ENCODE data around the gene PDK1. TPM values are rescaled to one million over a fixed set of nuclear protein-coding genes. Genes with fewer than 3 reads are reported as not detected.
A peak's percentile ranks its signal among the peaks of the same experiment; 100 is the strongest.

Gene PDK1
- 16.9 TPM for polyA plus RNA-seq (2013, experiment 1 of 2)
- polyA plus RNA-seq (2013, experiment 2 of 2) = 18.0 TPM

- H3K4me1 ChIP-seq (ENCODE audit: control insufficient read depth, insufficient read depth, low read length, poor library complexity, severe bottlenecking) = peaks cover 8% of the 10 kb centered on the region
- H3K27ac ChIP-seq (ENCODE audit: low read depth, low read length, severe bottlenecking) = peak within 1 kb of the TSS; percentile 92
- H3K9me3 ChIP-seq (ENCODE audit: control insufficient read depth, low read length) = peaks cover 2% of the 10 kb centered on the region
- peaks cover 11% of the 10 kb centered on the region for H3K36me3 ChIP-seq (ENCODE audit: control insufficient read depth, insufficient read depth, low read length)
- peak within 1 kb of the TSS; percentile 80 for H3K4me3 ChIP-seq (ENCODE audit: extremely low read depth, insufficient read depth, low read length, poor library complexity, severe bottlenecking)
- 1% methylated on average over 72 to 73 of the region's 88 CpGs for WGBS, 2 experiments (ENCODE audit: insufficient coverage in 2 of 2)
Measured at GRCh38 chr2:172555522-172556283, at the start of gene PDK1. PDK1 (plus strand) TSS chr2:172556090; CDS start chr2:172556151, 61 bp downstream.

DNA sequence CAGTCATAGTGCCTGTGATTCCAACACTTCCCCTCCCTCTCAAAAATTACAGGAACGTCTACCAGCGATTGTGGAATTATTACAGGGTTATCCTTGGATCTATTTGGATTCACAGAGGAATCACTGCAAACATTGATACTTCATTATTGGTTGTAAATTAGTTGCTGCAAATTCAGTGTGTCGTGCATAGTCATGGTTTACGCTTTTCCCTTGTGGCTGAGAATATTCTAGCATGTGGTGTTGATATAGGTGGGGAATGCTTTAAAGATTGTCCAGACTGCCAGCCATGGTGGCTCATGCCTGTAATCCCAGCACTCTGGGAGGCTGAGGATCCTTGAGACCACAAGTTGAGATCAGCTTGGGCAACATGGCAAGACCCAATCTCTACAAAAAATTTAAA lies 48.7 kb upstream of the PDK1 start:
- H3K9me3 ChIP-seq (ENCODE audit: control insufficient read depth, low read length) = peaks cover 2% of the 10 kb centered on the region
- 70% methylated on average over 2 of the region's 4 CpGs for WGBS, 2 experiments (ENCODE audit: insufficient coverage in 2 of 2)
- H3K4me3 ChIP-seq (ENCODE audit: extremely low read depth, insufficient read depth, low read length, poor library complexity, severe bottlenecking) = no peak overlapping the region
- peaks cover 16% of the 10 kb centered on the region for H3K36me3 ChIP-seq (ENCODE audit: control insufficient read depth, insufficient read depth, low read length)
- no peak overlapping the region for H3K27ac ChIP-seq (ENCODE audit: low read depth, low read length, severe bottlenecking)
- no peaks in the 10 kb centered on the region for H3K4me1 ChIP-seq (ENCODE audit: control insufficient read depth, insufficient read depth, low read length, poor library complexity, severe bottlenecking)

GRCh38 chr2:172510088-172510487 lies 45.8 kb upstream of the PDK1 start:
- no peaks in the 10 kb centered on the region for H3K36me3 ChIP-seq (ENCODE audit: control insufficient read depth, insufficient read depth, low read length)
- peaks cover 23% of the 10 kb centered on the region for H3K9me3 ChIP-seq (ENCODE audit: control insufficient read depth, low read length)
- H3K4me1 ChIP-seq (ENCODE audit: control insufficient read depth, insufficient read depth, low read length, poor library complexity, severe bottlenecking) = no peaks in the 10 kb centered on the region
- no peak overlapping the region for H3K4me3 ChIP-seq (ENCODE audit: extremely low read depth, insufficient read depth, low read length, poor library complexity, severe bottlenecking)
- H3K27ac ChIP-seq (ENCODE audit: low read depth, low read length, severe bottlenecking) = no peak overlapping the region
- WGBS, 2 experiments (ENCODE audit: insufficient coverage in 2 of 2) = 86 to 100% methylated on average over 1 to 5 of the region's 6 CpGs

- no peak overlapping the region for H3K4me3 ChIP-seq (ENCODE audit: extremely low read depth, insufficient read depth, low read length, poor library complexity, severe bottlenecking)
- no peaks in the 10 kb centered on the region for H3K36me3 ChIP-seq (ENCODE audit: control insufficient read depth, insufficient read depth, low read length)
- WGBS, 2 experiments (ENCODE audit: insufficient coverage in 2 of 2) = 89 to 100% methylated on average over 3 of the region's 5 CpGs
- H3K4me1 ChIP-seq (ENCODE audit: control insufficient read depth, insufficient read depth, low read length, poor library complexity, severe bottlenecking) = no peaks in the 10 kb centered on the region
- H3K27ac ChIP-seq (ENCODE audit: low read depth, low read length, severe bottlenecking) = no peak overlapping the region
- H3K9me3 ChIP-seq (ENCODE audit: control insufficient read depth, low read length) = peaks cover 26% of the 10 kb centered on the region
Measured at GRCh38 chr2:172510548-172510947, 45.3 kb upstream of the PDK1 start.

DNA sequence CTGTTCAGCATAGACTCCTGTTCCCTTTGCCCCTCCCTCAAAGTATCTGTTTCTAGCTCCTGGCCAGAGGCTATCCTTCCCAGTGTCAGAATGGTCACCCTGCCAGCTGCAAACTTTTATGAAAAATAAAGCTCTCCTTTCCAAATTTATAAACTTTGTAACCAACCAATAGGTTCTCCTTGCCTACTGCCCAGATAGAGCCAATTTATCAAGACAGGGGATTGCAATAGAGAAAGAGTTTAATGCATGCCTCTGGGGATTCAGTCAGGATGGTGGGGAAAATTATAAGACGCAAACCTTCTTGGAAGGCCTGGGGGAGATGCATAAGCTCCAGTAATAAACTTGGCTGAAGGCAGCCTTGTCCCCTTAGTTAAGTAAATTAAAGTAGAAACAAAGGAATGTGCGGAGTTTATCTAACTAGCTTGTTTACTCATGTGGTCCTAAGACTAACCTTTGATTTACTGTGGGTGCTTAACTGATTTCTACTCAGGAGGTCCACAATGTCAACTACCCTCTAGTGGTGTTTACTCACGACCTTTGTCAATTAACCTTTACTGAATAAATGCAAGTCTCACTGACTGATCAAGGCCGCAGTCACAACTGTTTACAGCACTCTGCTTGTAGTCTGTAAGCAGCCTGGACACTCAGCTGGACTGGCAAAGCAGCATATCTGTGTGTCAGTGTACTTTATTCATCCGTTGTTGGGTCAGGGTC lies 42.9 kb upstream of the PDK1 start:
- 96 to 98% methylated on average over 5 of the region's 5 CpGs for WGBS, 2 experiments (ENCODE audit: insufficient coverage in 2 of 2)
- peaks cover 29% of the 10 kb centered on the region for H3K9me3 ChIP-seq (ENCODE audit: control insufficient read depth, low read length)

DNA sequence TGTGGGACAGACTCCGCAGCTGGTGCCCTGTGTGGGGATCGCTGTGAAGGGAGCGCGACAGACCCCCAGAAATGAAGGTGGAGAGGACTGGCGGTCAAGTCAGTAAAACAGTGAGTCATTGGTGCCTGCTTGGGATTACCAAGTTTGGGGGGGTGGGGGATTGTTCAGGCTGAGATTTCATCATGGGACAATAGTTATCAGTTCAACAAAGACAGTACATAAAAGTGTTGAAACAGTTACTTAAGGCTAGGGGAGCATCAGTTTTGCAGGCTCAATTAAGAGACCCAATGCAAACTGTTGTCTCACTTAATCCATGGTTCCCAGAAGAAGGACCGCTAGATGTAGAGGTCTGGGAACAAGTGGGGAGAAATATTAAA lies 42.4 kb upstream of the PDK1 start:
- Histone ChIP-seq H3K4me3 (ENCODE audit: extremely low read depth, insufficient read depth, low read length, poor library complexity, severe bottlenecking) (no peak overlapping the region), H3K36me3 (ENCODE audit: control insufficient read depth, insufficient read depth, low read length) (no peaks in the 10 kb centered on the region), H3K4me1 (ENCODE audit: control insufficient read depth, insufficient read depth, low read length, poor library complexity, severe bottlenecking) (no peaks in the 10 kb centered on the region), H3K9me3 (ENCODE audit: control insufficient read depth, low read length) (peaks cover 29% of the 10 kb centered on the region), H3K27ac (ENCODE audit: low read depth, low read length, severe bottlenecking) (no peak overlapping the region)
- 92 to 100% methylated on average over 5 to 6 of the region's 6 CpGs for WGBS, 2 experiments (ENCODE audit: insufficient coverage in 2 of 2)

More for the DNA sequence above, 42.9 kb upstream of the PDK1 start:
- Histone ChIP-seq H3K4me1 (ENCODE audit: control insufficient read depth, insufficient read depth, low read length, poor library complexity, severe bottlenecking) (no peaks in the 10 kb centered on the region), H3K36me3 (ENCODE audit: control insufficient read depth, insufficient read depth, low read length) (no peaks in the 10 kb centered on the region), H3K4me3 (ENCODE audit: extremely low read depth, insufficient read depth, low read length, poor library complexity, severe bottlenecking) (no peak overlapping the region), H3K27ac (ENCODE audit: low read depth, low read length, severe bottlenecking) (no peak overlapping the region)

DNA sequence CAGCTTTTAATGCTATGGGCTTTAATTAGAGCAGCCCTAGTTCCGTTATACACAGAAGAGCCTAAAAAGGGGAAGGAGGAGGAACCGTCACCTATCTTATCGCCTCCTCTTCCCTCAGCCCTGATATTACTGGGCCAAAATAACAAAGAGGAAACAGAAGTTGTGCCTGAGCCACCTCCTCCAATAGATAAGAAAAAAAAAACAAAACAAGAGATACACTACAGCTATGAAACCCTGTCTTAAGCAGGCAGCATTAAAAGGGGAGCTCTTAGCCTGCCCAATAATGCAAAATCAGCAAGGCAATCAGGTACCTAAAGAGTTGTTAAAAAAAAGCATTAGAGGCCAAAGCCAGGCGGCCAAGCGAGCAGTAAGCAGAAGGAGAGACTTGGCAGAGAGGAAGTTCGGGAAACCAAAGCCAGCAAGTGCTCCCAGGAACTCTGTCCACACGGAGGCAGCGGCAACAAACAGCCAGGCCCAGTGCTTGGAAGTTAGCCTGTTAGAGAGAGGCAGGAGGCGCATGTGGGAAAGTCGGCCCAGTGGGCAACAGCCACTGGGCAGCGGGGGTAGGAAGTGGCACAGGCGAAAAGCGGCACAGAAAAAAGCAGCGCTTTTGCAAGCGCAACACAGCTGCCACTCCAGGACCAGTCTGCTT lies 41.8 kb upstream of the PDK1 start:
- Histone ChIP-seq H3K36me3 (ENCODE audit: control insufficient read depth, insufficient read depth, low read length) (no peaks in the 10 kb centered on the region), H3K27ac (ENCODE audit: low read depth, low read length, severe bottlenecking) (no peak overlapping the region), H3K4me1 (ENCODE audit: control insufficient read depth, insufficient read depth, low read length, poor library complexity, severe bottlenecking) (no peaks in the 10 kb centered on the region), H3K9me3 (ENCODE audit: control insufficient read depth, low read length) (peaks cover 29% of the 10 kb centered on the region), H3K4me3 (ENCODE audit: extremely low read depth, insufficient read depth, low read length, poor library complexity, severe bottlenecking) (no peak overlapping the region)
- 82 to 84% methylated on average over 10 to 12 of the region's 15 CpGs for WGBS, 2 experiments (ENCODE audit: insufficient coverage in 2 of 2)

DNA sequence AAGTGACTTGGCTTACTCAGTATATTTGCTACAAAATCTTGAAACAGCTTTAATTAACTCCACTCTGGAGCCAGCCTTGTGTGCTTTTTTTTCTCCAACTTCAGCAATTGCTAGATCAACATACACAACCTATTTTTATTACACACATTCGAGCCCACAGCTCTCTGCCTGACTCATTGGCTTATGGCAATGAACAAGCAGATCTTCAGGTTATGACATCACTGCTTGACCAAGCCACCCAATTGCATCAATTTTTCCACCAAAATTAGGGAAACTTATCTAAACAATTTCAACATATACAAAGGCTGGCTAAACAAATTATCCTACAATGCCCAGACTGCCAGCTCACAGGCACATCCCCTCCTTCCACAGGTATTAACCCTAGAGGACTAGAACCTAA lies 39.6 kb upstream of the PDK1 start:
- Histone ChIP-seq H3K27ac (ENCODE audit: low read depth, low read length, severe bottlenecking) (no peak overlapping the region), H3K4me1 (ENCODE audit: control insufficient read depth, insufficient read depth, low read length, poor library complexity, severe bottlenecking) (no peaks in the 10 kb centered on the region), H3K4me3 (ENCODE audit: extremely low read depth, insufficient read depth, low read length, poor library complexity, severe bottlenecking) (no peak overlapping the region), H3K9me3 (ENCODE audit: control insufficient read depth, low read length) (peaks cover 29% of the 10 kb centered on the region), H3K36me3 (ENCODE audit: control insufficient read depth, insufficient read depth, low read length) (no peaks in the 10 kb centered on the region)
- WGBS, 2 experiments (ENCODE audit: insufficient coverage in 2 of 2) = 100% methylated on average over 1 of the region's 1 CpG

GRCh38 chr2:172518995-172519394 lies 36.9 kb upstream of the PDK1 start:
- Histone ChIP-seq H3K9me3 (ENCODE audit: control insufficient read depth, low read length) (peaks cover 10% of the 10 kb centered on the region), H3K36me3 (ENCODE audit: control insufficient read depth, insufficient read depth, low read length) (no peaks in the 10 kb centered on the region), H3K4me1 (ENCODE audit: control insufficient read depth, insufficient read depth, low read length, poor library complexity, severe bottlenecking) (no peaks in the 10 kb centered on the region), H3K27ac (ENCODE audit: low read depth, low read length, severe bottlenecking) (no peak overlapping the region), H3K4me3 (ENCODE audit: extremely low read depth, insufficient read depth, low read length, poor library complexity, severe bottlenecking) (no peak overlapping the region)

- Histone ChIP-seq H3K4me3 (ENCODE audit: extremely low read depth, insufficient read depth, low read length, poor library complexity, severe bottlenecking) (no peak overlapping the region), H3K36me3 (ENCODE audit: control insufficient read depth, insufficient read depth, low read length) (no peaks in the 10 kb centered on the region), H3K27ac (ENCODE audit: low read depth, low read length, severe bottlenecking) (no peak overlapping the region), H3K9me3 (ENCODE audit: control insufficient read depth, low read length) (peaks cover 23% of the 10 kb centered on the region), H3K4me1 (ENCODE audit: control insufficient read depth, insufficient read depth, low read length, poor library complexity, severe bottlenecking) (no peaks in the 10 kb centered on the region)
- 70 to 92% methylated on average over 3 to 4 of the region's 4 CpGs for WGBS, 2 experiments (ENCODE audit: insufficient coverage in 2 of 2)
Measured at GRCh38 chr2:172525601-172526000, 30.3 kb upstream of the PDK1 start.

Data from mesodermal cell (in vitro differentiated cells).